HK-2 (cell line): ENCODE data around the gene PIK3CG.
"Not testable (repeated sequence)": the region's sequence is repeated elsewhere in the genome, so short reads cannot be mapped to it uniquely, and the experiment has no call there.

ENCODE experiments used
- DNase-seq: peaks from one replicate; pipeline ENCODE4 v3.0.0-alpha.2; 2018; ENCODE audit not compliant: unreplicated experiment

PIK3CG gene

DNA sequence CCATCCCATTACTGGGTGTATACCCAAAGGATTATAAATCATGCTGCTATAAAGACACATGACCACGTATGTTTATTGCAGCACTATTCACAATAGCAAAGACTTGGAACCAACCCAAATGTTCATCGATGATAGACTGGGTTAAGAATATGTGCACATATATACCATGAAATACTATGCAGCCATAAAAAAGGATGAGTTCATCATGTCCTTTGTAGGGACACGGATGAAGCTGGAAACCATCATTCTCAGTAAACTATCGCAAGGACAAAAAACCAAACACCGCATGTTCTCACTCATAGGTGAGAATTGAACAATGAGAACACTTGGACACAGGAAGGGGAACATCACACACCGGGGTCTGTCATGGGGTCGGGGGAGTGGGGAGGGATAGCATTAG lies 73.0 kb downstream of the PIK3CG start:
- DNase-seq: not testable (repeated sequence)

DNA sequence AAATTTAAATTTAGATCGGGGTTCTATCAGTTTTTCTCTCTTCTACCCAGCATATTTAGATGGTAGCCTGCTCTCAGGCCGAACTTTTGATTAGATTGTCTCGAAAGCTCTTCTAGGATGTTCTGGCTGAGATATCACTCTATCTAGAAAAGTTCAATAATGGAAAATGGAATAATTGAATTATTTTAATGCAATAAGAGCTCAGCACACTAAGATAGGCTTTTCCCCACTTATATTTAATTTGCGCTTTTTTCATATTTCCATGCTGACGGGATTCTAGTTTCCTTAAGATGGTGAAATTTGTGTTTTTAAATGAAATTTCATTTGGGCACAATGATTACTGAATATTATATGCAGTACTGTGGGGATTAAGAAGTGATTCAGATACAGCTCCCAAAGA lies 73.7 kb downstream of the PIK3CG start:
- DNase-seq: no peak

DNA sequence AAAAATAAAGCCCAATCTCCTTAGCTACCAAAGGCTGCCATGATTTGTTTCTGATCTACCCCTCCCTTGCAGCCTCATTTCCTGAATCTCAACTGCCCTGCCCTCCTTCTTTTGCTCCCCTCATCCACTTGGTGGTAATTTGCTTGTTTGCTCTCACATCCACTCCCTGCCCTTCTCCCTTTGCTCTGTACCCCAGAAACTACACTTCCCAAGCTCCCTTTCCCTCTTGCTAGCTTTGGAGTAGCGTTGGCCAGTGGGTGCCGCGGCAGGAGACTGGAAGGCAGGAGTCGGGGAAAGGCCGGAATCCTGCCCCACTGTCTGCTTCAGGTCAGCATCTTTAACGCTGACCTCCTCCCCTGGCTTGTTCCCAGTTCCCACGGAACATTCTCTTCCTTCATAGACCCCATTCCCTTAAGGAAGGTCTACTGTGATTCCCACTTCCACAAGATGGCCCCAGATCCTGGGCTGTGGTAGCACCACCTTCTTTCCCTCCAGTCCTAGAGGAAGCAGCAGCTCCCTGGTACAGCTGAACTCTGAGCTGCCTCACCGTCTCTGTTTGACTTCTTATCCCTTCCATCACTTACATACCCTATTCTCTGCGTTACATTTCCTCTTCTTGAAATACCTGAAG lies 79.1 kb downstream of the PIK3CG start:
- DNase-seq: no peak

DNA sequence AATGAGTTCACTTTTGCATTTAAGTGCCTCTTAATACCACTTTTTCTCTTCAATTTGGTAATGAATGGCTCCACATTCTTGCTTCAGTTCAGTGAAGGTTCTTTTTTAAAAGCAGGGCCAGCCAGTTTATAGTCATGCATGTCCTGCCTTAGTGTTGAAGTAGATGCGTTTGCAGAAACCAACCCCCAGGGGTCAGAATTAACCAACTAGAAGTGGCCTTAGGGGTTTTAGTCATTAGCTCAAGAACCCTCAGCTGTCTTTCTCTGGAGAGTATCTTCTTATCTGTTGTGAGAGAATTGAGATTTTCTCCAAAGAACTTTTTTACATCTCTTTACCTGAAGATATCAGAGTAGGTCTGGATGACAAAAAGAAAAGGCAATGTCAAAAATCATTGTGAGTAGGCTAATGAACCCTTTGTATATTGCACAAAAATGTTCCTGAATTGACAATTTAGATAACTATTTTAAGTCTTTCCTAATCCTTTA lies 82.2 kb downstream of the PIK3CG start:
- peak; percentile 41 for DNase-seq

DNA sequence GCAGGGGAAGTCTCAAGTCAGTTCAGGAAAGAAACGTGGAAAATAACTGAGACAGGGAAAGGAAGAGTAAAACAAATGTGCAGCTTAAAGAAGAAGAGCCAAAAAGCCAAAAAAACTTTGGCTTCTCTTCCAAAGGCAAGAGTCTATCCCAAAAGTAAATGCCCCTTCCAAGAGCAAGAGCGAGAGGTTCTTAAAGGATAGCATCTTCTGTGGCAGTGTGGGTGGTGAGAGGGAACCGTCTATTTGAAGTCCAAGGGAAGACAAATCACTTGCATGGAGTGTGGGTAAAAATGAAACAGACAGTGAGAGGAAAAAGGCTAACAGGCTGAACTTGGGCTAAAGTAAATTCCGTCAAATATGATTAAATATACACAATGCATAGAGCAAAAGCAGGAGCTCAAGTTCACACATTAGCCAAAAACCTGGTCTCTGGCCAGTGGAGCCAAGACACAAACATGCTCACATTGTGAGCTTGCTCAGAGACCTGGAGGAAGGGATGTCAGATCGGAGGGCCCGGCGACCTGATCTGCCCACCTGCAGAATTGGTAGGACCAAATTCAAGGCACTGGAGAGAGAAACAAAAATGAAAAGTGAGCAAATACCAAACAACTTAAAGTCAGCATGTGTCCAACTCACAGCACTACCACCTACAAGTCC lies 87.0 kb downstream of the PIK3CG start:
- no peak for DNase-seq

DNA sequence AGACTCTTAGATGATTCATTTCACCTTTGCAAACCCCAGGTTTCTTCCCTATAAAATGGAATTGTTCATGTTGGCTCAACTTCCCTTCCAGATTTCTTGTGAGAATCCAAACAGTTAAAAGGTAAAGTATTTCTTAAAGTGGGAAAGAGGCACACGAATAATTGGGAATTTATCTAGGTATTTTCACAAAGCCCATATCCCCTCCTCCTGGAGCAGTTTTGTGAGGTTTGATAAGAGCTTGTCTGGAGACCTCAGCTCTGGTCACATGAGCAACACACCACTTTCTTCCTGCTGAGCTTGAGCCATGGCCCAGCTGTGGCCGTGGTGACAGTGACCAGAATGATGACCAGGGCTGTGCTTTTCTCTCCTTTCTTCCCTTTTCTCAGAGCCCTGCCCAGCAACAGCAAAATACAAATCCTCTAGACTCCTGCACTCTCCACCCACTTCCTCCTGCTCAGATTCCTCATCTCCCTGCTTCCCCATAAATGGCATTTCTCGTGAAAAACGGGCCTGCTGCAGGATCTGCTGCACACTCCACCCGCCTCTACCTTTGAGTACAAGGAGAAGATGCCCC lies 87.7 kb downstream of the PIK3CG start:
- DNase-seq: no peak

DNA sequence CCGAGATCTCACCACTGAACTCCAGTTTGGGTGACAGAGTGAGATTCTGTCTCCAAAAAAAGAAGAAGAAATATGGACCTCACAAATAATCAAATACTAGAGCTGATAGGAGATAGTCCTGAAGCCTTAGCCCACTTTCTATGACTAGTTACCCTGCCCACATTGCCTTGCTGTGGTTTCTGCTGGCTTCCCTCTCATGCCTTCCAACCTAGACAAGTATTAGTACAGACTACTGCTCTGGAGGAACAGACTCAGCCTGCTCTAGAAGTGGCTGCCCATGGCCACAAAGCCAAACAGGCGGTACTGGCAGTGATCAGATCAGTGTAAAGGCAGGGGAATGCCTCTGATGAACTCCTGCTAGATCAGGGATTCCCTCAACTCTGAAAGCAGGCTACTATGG lies 89.8 kb downstream of the PIK3CG start:
- no peak for DNase-seq

DNA sequence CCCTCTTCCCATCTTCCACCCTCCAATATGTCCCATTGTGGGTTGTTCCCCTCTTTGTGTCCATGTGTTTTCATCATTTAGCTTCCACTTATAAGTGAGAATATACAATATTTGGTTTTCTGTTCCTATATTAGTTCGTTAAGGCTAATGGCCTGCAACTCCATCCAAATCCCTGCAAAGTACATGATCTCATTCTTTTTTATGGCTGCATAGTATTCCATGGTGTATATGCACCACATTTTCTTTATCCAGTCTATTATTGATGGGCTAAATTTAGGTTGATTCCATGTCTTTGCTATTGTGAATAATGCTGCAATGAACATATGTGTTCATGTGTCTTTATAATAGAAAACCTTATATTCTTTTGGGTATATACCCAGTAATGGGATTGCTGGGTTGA lies 90.8 kb downstream of the PIK3CG start:
- DNase-seq: not testable (repeated sequence)
